Adipocyte (in vitro differentiated cells): Measurements from ENCODE around the gene OR2T29.
"Not testable (repeated sequence)": the region's sequence is repeated elsewhere in the genome, so short reads cannot be mapped to it uniquely, and the experiment has no call there.

ENCODE experiments used
- DNase-seq: peaks from one replicate; pipeline ENCODE4 v3.0.0-alpha.2; 2015; ENCODE audit warnings: low read depth
- H3K27me3 ChIP-seq: replicated peaks from 2 replicates; pipeline ENCODE4 v1.7.0; 2013; ENCODE audit warnings: mild to moderate bottlenecking, low read length, moderate library complexity; ENCODE audit not compliant: control insufficient read depth, insufficient read depth
- H3K36me3 ChIP-seq: 2 replicates; pipeline ENCODE4 v1.7.0; 2013; ENCODE audit warnings: low read length, mild to moderate bottlenecking, moderate library complexity; ENCODE audit not compliant: control insufficient read depth, insufficient read depth, severe bottlenecking
- H3K4me1 ChIP-seq: 2 replicates; pipeline ENCODE4 v1.7.0; 2013; ENCODE audit warnings: mild to moderate bottlenecking, low read length, moderate library complexity; ENCODE audit not compliant: control insufficient read depth, insufficient read depth
- H3K4me3 ChIP-seq: 2 replicates; pipeline ENCODE4 v1.7.0; 2013; ENCODE audit warnings: mild to moderate bottlenecking, low read length, moderate library complexity
- H3K9ac ChIP-seq: 2 replicates; pipeline ENCODE4 v1.7.0; 2013; ENCODE audit warnings: mild to moderate bottlenecking, low read length, moderate library complexity
- H3K9me3 ChIP-seq: 2 replicates; pipeline ENCODE4 v1.7.0; 2013; ENCODE audit warnings: mild to moderate bottlenecking, low read length, moderate library complexity; ENCODE audit not compliant: control insufficient read depth

OR2T29 gene

GRCh38 chr1:248510217-248510616, 52.4 kb downstream of the OR2T29 start:
- H3K36me3 ChIP-seq, H3K4me1 ChIP-seq: not testable (repeated sequence)

GRCh38 chr1:248507773-248508172, 54.8 kb downstream of the OR2T29 start, which contains the start of gene OR2G6:
Gene OR2G6 (plus strand): TSS chr1:248508073. CDS start chr1:248521647, 13,574 bp downstream.
- H3K27me3 ChIP-seq, H3K4me1 ChIP-seq, H3K36me3 ChIP-seq, H3K4me3 ChIP-seq, H3K9me3 ChIP-seq, DNase-seq, H3K9ac ChIP-seq: not testable (repeated sequence)

More at GRCh38 chr1:248510217-248510616, 52.4 kb downstream of the OR2T29 start:
- not testable (repeated sequence) for H3K9ac ChIP-seq, H3K27me3 ChIP-seq, H3K4me3 ChIP-seq, H3K9me3 ChIP-seq, DNase-seq
